GM19372 (cell line): ENCODE results near the gene HAO1.
"Not testable (repeated sequence)": the region's sequence is repeated elsewhere in the genome, so short reads cannot be mapped to it uniquely, and the experiment has no call there.

Source experiments
- ATAC-seq: cut with Tn5 transposase; IDR thresholded peaks from one replicate; pipeline ENCODE4 v1.9.1; 2021; ENCODE audit warnings: mild to moderate bottlenecking, low read depth, moderate library complexity; ENCODE audit not compliant: unreplicated experiment

Gene HAO1

DNA sequence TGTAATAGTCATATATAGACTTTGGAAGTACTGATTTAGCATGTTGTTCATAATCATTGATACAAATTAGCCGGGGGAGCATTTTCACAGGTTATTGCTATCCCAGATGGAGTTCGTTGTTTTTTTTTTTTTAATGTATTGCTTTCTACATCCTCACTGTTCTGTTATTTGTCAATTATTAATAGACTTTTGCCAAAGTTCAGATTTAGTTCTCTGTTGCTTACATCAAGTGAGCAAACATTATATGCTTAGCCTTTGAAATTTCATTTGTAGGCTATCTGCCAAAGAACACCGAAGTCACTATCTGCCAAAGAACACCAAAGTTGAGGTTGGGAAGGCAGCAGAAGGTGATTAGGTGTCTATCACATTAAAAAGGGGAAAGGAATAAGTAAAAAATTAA, at the start of gene HAO1:
HAO1 (minus strand) TSS at position 118 of the 400 bp plus-strand sequence; CDS start at position 82, 36 bp downstream.
- ATAC-seq = no peak

DNA sequence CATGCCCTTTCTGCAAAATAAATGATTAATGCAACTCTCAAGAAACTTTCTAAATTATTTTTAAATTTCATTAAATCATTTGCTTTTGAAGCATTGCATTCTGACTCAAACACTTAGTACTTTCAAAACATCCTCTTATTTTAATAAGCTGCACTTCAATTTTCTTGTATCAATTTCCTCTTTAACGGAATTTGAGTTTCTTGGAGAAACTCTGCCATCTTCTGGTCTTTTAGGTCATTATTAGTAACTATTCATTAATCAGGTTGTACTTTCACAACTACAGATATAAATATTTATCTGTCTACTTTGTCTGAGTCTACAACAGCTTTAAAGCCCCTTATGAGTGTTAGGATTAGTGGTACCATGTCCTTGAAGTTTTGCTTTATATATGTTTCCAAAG, 49.1 kb upstream of the HAO1 start:
- ATAC-seq = no peak

DNA sequence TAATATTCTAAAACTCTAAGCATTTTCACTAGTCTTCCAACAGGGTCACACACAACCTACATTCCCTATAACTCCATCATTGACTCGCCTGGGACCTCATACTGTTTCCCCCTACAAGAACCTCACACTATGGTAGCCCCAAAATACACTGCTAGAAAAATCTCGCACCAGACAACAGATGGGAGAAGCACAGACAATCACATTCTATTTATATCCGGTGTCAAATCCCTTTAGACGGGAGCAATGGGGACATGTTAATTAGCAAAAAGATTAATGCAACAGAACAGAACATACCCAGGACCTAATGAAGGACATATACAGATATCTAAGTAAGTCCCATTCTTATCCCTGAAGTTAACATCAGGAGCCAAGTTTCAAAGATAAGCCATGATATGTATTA, 45.7 kb upstream of the HAO1 start:
- ATAC-seq = no peak

GRCh38 chr20:7984192-7984591, 43.9 kb upstream of the HAO1 start:
- no peak for ATAC-seq

GRCh38 chr20:7981374-7981773, 41.1 kb upstream of the HAO1 start:
- ATAC-seq = no peak

DNA sequence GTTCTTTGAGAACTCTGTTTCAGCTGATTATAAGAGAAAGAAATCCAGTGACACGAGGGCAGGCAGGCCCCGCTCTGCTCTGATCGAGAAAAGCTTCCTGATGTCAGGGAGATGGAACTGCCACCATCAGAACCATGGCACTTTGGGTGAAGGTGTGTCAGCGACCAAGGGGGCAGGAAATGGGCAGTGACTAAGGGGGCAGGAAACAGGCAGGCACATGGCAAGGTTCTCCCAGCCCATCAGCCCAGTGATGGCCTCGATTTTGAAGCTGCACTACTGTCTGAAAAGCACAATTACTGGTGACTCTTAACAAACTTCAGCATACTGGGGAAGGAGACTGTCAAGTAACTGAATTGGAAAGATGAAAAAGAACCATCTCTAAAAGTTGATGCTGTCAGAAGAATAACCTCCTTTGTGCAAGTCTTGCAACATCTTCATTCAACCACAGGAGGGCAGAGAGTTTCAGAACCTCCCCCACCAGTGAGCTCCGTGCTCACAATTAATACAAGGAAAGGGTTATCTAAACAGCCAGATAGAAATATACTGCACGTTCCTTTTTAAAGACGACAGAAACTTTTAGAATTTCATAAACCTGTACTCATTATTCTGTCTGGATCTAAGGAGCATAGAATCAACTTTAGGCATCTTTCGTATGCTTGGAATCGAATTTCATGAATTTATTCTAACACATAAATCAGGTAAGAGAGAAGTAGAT, 40.2 kb upstream of the HAO1 start:
- peak; percentile 92 for ATAC-seq

DNA sequence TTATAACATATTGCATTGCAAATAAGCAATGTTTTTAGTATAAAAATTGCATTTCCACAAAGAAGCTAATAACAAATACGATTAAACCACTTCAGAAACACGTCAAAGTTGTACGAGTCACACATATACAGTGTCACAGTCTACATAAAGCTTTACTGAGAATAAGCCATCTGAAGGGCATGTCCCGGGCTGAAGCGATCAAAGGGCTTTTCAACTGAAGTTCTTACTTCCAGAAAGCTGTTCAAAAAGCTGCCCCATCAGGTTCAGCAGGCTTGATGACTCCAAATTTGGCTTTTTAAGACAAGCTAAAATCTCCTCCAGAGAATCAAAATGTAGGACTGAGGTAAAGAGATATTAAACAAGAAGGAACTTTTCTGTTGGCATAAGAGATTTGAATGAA, 37.5 kb upstream of the HAO1 start:
- ATAC-seq = no peak

DNA sequence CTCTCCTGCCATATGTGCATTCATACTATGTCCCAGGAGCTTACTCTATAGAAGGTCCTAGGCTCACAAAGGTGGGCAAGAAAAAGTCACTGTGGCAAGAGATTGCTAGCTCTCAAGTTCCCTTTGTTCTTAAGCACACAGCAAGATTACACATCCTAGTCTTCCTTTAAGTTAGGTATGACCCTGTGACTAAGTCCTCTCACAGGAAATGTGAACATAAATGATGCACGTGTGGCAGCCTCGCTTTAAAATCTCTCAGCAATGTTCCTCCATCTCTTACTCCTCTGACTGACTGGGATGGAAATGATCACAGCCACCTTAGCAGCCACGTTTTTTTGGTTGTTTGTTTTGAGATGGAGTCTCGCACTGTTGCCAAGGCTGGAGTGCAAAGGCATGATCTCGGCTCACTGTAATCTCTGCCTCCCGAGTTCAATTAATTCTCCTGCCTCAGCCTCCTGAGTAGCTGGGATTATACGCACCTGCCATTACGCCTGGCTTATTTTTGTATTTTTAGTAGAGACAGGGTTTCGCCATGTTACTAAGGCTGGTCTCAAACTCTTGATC, 35.7 kb upstream of the HAO1 start:
- ATAC-seq = no peak

DNA sequence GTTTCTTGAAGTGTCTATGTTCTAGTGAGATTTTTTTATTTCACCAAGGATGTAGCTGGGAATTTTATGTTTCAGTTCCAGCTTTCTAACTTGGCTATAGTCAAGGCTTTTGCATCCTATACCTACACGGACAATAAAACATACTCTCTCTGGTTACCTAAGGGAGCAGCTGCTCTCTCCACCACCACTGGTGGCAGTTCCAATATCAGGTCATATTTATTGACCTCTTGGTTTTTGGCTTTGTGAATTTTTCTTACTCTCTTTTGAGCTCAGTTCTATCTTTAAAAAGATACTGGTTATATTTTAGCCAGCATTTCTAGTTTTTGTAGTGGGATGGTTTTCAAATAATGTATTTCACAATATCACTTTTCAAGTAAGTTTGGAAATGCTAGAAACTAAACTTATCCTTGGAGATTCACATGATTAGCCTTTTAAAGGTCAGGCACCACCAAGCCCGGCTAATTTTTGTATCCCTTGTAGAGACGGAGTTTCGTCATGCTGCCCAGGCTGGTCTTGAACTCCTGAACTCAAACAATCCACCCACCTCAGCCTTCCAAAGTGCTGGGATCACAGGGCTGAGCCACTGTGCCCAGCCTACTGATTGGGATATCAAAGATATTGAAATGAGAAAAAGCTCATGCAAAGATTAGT, 34.7 kb upstream of the HAO1 start:
- ATAC-seq = no peak

- no peak for ATAC-seq
Measured at GRCh38 chr20:7971536-7972280, 31.4 kb upstream of the HAO1 start.

DNA sequence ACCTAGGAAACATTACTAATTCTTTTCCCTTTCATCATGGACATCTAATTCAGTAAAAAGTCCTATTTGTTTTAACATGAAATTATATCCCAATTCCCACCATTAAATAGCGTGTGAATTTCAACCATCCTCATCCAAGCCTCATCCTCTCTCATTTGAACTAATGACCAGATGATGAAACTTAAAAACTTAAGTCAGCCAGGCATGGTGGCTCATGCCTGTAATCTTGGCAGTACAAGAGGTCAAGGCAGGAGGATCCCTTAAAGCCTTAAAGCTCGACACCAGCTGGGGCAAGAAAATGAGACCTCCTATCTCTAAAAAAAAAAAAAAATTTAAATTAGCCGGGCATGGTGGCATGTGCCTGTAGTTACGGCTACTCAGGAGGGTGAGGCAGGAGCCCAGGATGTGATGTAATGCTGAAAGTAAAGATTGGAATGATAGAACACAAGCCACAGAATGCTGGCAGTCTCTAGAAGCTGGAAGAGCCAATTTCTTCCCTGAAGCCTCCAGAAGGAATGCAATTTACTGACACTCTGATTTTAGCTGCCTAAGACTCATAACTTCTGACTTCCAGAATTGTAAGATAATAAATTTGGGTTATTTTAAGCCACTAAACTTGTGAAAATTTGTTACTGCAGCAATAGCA, 27.1 kb upstream of the HAO1 start:
- no peak for ATAC-seq

DNA sequence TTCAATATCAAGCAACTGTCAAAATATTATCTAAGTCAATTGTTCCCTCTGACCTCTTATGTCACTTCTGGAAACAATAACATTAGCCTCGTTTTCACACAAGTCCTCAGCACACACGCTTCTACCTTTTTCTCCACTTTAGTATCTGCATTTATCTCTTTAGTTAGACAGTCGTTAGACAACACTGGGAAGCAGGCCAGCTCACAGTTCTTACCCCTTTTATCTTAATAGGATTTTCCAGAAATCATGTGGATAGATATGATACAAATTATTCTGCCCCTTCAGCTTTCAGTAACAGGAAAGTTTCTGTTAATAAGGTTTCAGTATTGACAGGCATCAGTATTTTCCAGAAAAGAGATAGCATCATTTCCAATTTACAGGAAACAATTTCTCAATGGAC, 25.9 kb upstream of the HAO1 start:
- ATAC-seq = no peak

GRCh38 chr20:7959484-7959883, 19.2 kb upstream of the HAO1 start:
- no peak for ATAC-seq

DNA sequence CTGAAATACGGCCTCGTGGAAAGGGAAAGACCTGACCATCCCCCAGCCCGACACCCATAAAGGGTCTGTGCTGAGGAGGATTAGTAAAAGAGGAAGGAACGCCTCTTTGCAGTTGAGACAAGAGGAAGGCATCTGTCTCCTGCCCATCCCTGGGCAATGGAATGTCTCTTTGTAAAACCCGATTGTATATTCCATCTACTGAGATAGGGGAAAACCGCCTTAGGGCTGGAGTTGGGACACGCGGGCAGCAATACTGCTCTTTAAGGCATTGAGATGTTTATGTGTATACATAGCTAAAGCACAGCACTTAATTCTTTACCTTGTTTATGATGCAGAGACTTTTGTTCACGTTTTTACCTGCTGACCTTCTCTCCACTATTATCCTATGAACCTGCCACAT, 16.3 kb upstream of the HAO1 start:
- not testable (repeated sequence) for ATAC-seq

DNA sequence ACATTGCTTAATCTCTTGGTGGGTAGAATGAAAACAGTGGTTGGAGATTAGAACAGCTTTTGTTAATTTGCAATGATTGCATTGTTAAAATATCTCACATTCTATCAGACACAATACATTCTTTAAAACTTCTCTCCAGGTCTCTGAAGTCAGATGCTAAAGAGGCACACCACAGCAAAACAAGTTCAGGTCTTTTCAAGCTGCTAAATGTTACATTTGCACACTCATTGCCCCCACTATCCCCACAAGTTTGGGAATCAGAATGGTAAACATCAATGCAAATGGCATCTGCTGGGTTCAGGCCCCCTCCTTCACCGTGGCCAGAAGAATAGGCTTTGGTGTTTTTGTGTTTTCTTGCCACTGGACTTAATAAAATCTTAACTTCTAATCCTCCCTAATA, 10.1 kb upstream of the HAO1 start:
- no peak for ATAC-seq

GRCh38 chr20:7943891-7944290, 3.6 kb upstream of the HAO1 start:
- ATAC-seq = no peak

- ATAC-seq = no peak
Measured at GRCh38 chr20:7939663-7940062, 595 bp downstream of the HAO1 start.

GRCh38 chr20:7938058-7938457, 2.2 kb downstream of the HAO1 start:
- ATAC-seq = no peak

DNA sequence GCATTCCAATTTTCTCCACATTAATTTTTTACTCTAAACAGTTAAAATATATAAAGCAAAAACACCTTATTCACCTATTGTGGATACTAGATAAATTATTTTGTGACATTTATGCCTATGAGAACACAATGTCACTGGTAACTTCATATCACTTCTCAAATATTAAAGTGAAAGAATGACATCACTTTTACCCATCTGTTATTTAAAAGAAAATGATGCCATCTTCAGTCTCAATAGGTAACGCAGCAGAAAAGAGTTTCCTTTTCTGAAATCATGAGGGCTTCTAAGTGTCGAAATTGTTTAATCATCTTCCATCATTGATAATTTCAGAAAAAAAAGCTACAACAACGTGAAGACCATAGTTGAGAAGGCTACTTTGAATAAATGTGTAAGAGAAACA, 2.9 kb downstream of the HAO1 start:
- no peak for ATAC-seq

DNA sequence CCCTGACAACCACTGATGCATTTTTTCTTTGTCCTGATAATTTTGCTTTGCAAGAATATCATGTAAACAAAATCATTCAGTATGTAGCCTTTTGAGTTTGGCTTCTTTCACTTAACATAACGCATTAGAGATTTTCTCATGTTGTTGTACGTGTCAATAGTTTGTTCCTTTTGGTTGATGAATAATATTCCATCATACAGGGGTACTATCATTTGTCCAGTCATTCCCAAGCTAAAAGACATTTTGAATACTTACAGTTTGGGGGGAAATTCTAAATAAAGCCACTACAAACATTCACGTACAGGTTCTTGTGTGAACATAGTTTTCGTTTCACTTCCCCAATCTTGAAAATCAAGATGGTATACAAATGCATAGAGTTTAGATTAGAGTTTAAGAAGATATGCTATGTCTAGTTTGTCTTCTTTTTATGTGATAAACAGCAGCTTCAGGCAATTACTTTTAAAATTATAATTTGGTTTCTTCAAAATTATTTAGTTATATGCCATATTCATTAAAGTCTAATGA, 5.2 kb downstream of the HAO1 start:
- ATAC-seq = peak; percentile 65

GRCh38 chr20:7933346-7933745, 6.9 kb downstream of the HAO1 start:
- no peak for ATAC-seq
